Endothelial cell (in vitro differentiated cells): Measurements from ENCODE around the gene SUN5. TPM values are rescaled to one million over a fixed set of nuclear protein-coding genes. Genes with fewer than 3 reads are reported as not detected.

Source experiments
- DNase-seq: peaks from one replicate; pipeline ENCODE4 v3.0.0; 2021; ENCODE audit warnings: low spot score
- H3K27ac Mint-ChIP-seq: one replicate; pipeline ENCODE4 v1.8.0; 2021; ENCODE audit warnings: mixed read lengths, inconsistent platforms; ENCODE audit not compliant: unreplicated experiment
- H3K27me3 Mint-ChIP-seq: one replicate; pipeline ENCODE4 v1.8.0; 2021; ENCODE audit warnings: mild to moderate bottlenecking, moderate library complexity, mixed read lengths, inconsistent platforms; ENCODE audit not compliant: unreplicated experiment
- H3K36me3 Mint-ChIP-seq: one replicate; pipeline ENCODE4 v1.8.0; 2021; ENCODE audit warnings: mild to moderate bottlenecking, low read depth, mixed read lengths, inconsistent platforms; ENCODE audit not compliant: unreplicated experiment
- H3K4me1 Mint-ChIP-seq: one replicate; pipeline ENCODE4 v1.8.0; 2021; ENCODE audit warnings: mild to moderate bottlenecking, mixed read lengths, inconsistent platforms; ENCODE audit not compliant: unreplicated experiment
- H3K4me3 Mint-ChIP-seq: one replicate; pipeline ENCODE4 v1.8.0; 2021; ENCODE audit warnings: mild to moderate bottlenecking, mixed read lengths, inconsistent platforms; ENCODE audit not compliant: unreplicated experiment
- H3K9me3 Mint-ChIP-seq: one replicate; pipeline ENCODE4 v1.8.0; 2021; ENCODE audit warnings: mixed read lengths, inconsistent platforms; ENCODE audit not compliant: unreplicated experiment
- total RNA-seq: library from RNA; stranded (reverse); fragmentation: NEBNext Ultra II Directional; extraction: Animal tissue kit (Norgen Biotek cat#: 25700); gene quantifications from one replicate; pipeline ENCODE4 v1.2.1, GENCODE V29; 2021; ENCODE audit not compliant: unreplicated experiment
- TF ChIP-seq, protein P1 (sequence below): fragments of 200-600 bp; sonication (generic); IDR thresholded peaks from one replicate; pipeline ENCODE4 v1.5.0; 2021; ENCODE audit warnings: antibody characterized with exemption; ENCODE audit not compliant: unreplicated experiment

The SUN5 gene
- total RNA-seq, 1 donor from 2014 or later, result not detected

DNA sequence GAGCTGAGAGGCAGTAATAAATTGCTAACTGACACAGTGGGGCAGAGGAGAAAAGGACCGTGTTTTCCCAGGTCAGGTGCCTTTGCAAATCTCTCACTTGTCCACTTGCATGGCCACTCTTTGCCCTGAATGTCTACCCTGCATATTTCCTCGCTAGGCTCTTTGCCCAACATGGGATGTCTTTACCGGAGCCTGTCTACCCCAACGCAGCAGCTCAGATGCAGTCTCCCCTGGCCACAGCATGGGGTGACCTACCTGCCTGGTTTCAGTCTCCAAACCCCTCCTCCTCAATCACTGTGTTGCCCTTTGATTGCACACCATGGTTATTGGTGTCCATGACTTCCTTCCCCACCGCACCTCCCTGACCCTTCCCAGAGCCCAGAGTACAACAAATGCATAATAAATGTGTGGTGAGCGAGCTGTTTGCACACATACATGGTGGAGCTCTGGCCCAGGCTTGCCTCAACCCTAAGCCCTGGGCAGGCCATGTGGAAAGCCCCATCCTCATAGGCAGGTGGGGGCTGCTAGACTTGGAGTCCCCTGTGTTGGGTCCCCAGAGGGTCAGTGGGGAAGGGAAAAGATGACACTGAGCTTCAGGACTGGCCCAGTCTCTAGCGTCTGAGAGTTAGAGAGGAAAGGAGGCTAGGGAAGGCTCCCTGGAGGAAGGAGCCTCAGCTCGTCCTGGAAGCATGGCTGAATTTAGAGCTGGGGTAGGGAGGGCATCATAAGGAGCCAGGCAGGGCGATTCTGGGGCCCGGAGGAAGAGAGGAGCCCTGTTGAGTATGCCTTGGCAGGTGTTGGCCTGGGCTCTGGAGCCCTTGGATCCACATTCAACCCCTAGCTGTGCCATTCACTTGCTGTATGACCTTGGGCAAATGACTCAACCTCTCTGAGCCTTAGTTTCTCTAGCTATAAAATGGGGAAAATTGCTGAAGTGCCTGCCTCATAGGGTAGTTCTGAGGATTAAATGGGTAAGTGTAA is 22.8 kb upstream of the SUN5 start:
- Mint-ChIP-seq H3K9me3 (no peaks in the 10 kb centered on the region), H3K36me3 (no peaks in the 10 kb centered on the region), H3K4me3 (no peak overlapping the region), H3K4me1 (no peaks in the 10 kb centered on the region), H3K27me3 (no peaks in the 10 kb centered on the region), H3K27ac (no peak overlapping the region)
- TF ChIP-seq, protein P1, sequence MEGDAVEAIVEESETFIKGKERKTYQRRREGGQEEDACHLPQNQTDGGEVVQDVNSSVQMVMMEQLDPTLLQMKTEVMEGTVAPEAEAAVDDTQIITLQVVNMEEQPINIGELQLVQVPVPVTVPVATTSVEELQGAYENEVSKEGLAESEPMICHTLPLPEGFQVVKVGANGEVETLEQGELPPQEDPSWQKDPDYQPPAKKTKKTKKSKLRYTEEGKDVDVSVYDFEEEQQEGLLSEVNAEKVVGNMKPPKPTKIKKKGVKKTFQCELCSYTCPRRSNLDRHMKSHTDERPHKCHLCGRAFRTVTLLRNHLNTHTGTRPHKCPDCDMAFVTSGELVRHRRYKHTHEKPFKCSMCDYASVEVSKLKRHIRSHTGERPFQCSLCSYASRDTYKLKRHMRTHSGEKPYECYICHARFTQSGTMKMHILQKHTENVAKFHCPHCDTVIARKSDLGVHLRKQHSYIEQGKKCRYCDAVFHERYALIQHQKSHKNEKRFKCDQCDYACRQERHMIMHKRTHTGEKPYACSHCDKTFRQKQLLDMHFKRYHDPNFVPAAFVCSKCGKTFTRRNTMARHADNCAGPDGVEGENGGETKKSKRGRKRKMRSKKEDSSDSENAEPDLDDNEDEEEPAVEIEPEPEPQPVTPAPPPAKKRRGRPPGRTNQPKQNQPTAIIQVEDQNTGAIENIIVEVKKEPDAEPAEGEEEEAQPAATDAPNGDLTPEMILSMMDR, result no peak
- DNase-seq, result no peak

DNA sequence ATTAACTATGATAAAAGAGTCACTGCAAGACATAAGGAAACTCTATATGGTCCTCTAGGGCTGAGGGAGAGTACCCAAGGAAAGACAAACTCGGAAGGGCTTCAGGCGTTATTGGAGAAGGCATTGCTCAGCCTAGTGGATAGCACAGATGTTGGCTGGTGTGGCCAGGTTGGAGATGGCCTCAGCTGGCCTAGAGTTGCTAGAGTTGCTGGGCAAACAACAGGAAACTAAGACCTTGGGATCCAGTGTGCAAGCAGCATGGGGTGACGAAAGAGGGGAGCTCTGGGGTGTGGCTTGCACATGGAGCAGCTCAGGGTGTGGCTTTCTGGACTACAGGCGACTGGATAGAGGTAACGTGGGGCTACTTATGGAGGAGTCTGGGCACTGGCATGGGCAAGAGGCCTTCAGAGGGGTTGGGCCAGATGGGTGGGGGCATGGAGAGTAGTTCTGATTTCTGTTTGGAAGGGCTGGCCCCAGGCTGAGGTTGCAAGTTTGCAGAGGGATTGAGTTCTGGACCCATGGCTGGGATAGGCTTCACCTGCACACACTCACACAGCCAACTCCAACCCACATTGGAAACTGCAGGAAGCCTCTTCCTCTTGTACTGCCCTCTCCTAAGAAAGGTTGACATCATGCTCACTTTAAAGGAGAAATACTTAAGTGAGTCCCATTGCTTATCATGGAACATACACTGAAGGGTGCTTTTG is 22.0 kb upstream of the SUN5 start:
- Mint-ChIP-seq H3K27me3 (no peaks in the 10 kb centered on the region), H3K4me1 (no peaks in the 10 kb centered on the region), H3K36me3 (no peaks in the 10 kb centered on the region), H3K27ac (no peak overlapping the region), H3K9me3 (no peaks in the 10 kb centered on the region), H3K4me3 (no peak overlapping the region)
- TF ChIP-seq, protein P1, result no peak
- DNase-seq, result no peak

DNA sequence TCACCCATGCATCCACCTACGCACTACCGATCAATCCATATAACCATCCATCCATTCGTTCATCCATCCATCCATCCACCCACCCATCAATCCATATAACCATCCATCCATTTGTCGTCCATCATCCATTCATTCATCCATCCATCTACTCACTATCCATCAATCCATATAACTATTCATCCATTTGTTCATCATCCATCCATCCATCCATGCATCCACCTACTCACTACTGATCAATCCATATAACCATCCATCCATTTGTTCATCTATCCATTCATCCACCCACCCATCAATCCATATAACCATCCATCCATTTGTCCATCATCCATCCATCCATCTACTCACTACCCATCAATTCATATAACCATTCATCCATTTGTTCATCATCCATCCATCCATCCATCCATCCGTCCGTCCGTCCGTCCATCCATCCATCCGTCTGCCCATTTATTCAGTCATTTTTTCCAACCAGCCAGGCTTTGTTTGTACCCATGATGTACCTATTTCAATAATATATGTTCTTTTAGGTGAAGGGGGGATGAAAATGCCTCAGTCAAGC is 21.2 kb upstream of the SUN5 start:
- H3K36me3 Mint-ChIP-seq, result no peaks in the 10 kb centered on the region
- H3K4me3 Mint-ChIP-seq, result no peak overlapping the region
- no peaks in the 10 kb centered on the region for H3K9me3 Mint-ChIP-seq
- TF ChIP-seq, protein P1, result no peak
- no peak overlapping the region for H3K27ac Mint-ChIP-seq
- no peaks in the 10 kb centered on the region for H3K27me3 Mint-ChIP-seq
- H3K4me1 Mint-ChIP-seq, result no peaks in the 10 kb centered on the region
- no peak for DNase-seq

DNA sequence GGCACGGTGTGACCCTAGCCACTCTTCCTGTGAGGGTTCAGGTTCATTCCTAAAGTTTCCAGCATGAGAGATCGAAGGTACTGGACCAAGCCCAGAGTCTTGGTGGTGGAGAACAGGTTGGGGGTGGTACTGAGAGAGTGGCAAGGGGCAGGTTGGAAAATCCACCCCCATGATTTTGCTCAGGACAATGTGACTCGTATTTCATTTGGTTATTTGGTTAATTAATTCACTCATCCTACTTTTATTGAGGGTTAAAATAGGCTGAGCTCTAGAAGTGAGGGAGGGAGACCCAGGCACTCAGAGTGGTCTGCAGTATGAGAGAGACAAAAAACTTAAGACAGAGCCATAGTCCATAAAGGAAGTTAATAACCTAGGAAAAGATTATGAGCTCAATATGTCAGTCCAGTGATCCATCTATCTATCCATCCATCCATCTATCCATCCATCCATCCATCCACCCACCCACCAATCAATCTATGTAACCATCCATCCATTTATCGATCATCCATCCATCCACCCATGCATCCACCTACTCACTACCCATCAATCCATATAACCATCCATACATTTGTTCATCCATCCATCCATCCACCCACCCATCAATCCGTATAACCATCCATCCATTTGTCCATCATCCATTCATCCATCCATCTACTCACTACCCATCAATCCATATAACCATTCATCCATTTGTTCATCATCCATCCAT is 20.5 kb upstream of the SUN5 start:
- Mint-ChIP-seq H3K4me1 (no peaks in the 10 kb centered on the region), H3K36me3 (no peaks in the 10 kb centered on the region), H3K4me3 (no peak overlapping the region), H3K27me3 (no peaks in the 10 kb centered on the region), H3K9me3 (no peaks in the 10 kb centered on the region), H3K27ac (no peak overlapping the region)
- DNase-seq, result no peak
- TF ChIP-seq, protein P1, result no peak
